Ishikawa (cell line): Measurements from ENCODE around the gene AP3D1.

Experiments used
- CEBPB ChIP-seq: IDR thresholded peaks from 2 replicates; pipeline ENCODE4 v1.6.1; 2012
- CREB1 ChIP-seq: IDR thresholded peaks from 2 replicates; pipeline ENCODE4 v1.6.1; 2012; ENCODE audit warnings: low read depth
- EGR1 ChIP-seq: IDR thresholded peaks from 2 replicates; pipeline ENCODE4 v1.6.1; 2012
- EP300 ChIP-seq: IDR thresholded peaks from 2 replicates; pipeline ENCODE4 v1.6.1; 2012; ENCODE audit warnings: borderline replicate concordance
- FOXM1 ChIP-seq: IDR thresholded peaks from 2 replicates; pipeline ENCODE4 v1.6.1; 2012; ENCODE audit warnings: low read depth, borderline replicate concordance
- NFIC ChIP-seq: IDR thresholded peaks from 2 replicates; pipeline ENCODE4 v1.6.1; 2012
- RAD21 ChIP-seq: IDR thresholded peaks from 2 replicates; pipeline ENCODE4 v1.6.1; 2012; ENCODE audit warnings: low read depth
- TAF1 ChIP-seq: IDR thresholded peaks from 2 replicates; pipeline ENCODE4 v1.6.1; 2012; ENCODE audit warnings: low read depth, mild to moderate bottlenecking
- TCF12 ChIP-seq: IDR thresholded peaks from 2 replicates; pipeline ENCODE4 v1.6.1; 2012; ENCODE audit warnings: low read depth
- TEAD4 ChIP-seq: IDR thresholded peaks from 2 replicates; pipeline ENCODE4 v1.6.1; 2012
- USF1 ChIP-seq: IDR thresholded peaks from 2 replicates; pipeline ENCODE4 v1.6.1; 2012
- YY1 ChIP-seq: IDR thresholded peaks from 2 replicates; pipeline ENCODE4 v1.6.1; 2012; ENCODE audit warnings: low read depth
- ZBTB7A ChIP-seq: IDR thresholded peaks from 2 replicates; pipeline ENCODE4 v1.6.1; 2012; ENCODE audit warnings: low read depth
- TF ChIP-seq, protein P1 (sequence below): IDR thresholded peaks from 2 replicates; pipeline ENCODE4 v1.6.1; 2012; ENCODE audit warnings: low read depth, mild to moderate bottlenecking
- TF ChIP-seq, protein P2 (sequence below): IDR thresholded peaks from 2 replicates; pipeline ENCODE4 v1.6.1; 2012

Gene AP3D1

DNA sequence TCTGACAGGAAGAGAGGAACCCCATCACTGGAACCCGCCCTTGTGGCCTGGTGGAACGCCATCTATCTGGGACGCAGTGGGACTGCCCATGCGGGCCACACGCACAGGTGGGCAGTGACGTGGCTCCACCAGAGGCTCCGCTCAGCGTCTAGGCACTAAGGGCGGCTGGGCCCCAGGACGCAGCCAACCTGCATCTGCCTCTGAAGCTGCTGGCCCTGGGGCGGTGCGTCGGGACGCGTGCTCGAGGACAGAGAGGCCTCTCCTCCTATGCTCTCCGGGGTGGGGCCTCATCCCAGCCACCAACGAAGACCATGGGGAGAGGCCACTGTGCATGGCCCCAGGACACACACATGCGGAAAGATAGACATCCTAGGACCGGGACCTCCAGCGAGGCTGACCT is 36.5 kb downstream of the AP3D1 start:
- no peak for TF ChIP-seq TCF12
- no peak for TF ChIP-seq NFIC
- TF ChIP-seq EP300 = no peak
- TF ChIP-seq CREB1 = no peak
- no peak for TF ChIP-seq RAD21
- TF ChIP-seq, protein P1, sequence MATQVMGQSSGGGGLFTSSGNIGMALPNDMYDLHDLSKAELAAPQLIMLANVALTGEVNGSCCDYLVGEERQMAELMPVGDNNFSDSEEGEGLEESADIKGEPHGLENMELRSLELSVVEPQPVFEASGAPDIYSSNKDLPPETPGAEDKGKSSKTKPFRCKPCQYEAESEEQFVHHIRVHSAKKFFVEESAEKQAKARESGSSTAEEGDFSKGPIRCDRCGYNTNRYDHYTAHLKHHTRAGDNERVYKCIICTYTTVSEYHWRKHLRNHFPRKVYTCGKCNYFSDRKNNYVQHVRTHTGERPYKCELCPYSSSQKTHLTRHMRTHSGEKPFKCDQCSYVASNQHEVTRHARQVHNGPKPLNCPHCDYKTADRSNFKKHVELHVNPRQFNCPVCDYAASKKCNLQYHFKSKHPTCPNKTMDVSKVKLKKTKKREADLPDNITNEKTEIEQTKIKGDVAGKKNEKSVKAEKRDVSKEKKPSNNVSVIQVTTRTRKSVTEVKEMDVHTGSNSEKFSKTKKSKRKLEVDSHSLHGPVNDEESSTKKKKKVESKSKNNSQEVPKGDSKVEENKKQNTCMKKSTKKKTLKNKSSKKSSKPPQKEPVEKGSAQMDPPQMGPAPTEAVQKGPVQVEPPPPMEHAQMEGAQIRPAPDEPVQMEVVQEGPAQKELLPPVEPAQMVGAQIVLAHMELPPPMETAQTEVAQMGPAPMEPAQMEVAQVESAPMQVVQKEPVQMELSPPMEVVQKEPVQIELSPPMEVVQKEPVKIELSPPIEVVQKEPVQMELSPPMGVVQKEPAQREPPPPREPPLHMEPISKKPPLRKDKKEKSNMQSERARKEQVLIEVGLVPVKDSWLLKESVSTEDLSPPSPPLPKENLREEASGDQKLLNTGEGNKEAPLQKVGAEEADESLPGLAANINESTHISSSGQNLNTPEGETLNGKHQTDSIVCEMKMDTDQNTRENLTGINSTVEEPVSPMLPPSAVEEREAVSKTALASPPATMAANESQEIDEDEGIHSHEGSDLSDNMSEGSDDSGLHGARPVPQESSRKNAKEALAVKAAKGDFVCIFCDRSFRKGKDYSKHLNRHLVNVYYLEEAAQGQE = no peak
- TF ChIP-seq FOXM1 = no peak
- TF ChIP-seq TAF1 = no peak
- no peak for TF ChIP-seq TEAD4

DNA sequence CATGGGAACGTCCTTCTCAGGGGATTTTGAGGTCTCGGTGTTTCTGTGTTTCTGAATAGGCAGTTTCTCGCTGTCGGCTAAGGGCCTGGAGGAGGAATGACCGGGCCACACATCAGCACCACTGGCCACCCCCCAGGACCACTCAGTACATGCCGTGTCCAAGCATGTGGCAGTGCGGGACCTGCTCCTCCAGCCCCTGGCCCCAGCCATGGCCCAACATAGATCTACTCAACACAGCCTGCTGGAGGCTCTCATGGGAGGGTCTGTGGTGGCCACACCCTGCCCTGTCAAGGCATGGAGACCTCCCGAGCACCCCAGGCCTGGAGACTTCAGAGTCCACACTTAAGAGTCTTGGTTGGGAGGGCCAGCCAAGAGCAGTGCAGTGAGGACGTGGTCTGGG is 37.1 kb downstream of the AP3D1 start:
- TF ChIP-seq EP300 = no peak
- TF ChIP-seq, protein P2, sequence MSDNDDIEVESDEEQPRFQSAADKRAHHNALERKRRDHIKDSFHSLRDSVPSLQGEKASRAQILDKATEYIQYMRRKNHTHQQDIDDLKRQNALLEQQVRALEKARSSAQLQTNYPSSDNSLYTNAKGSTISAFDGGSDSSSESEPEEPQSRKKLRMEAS = no peak
- no peak for TF ChIP-seq NFIC
- no peak for TF ChIP-seq CEBPB
- TF ChIP-seq CREB1 = no peak
- TF ChIP-seq, protein P1 = no peak
- TF ChIP-seq RAD21 = no peak
- TF ChIP-seq TAF1 = no peak
- TF ChIP-seq FOXM1 = no peak
- no peak for TF ChIP-seq EGR1
- TF ChIP-seq YY1 = no peak
- TF ChIP-seq TEAD4 = no peak
- no peak for TF ChIP-seq USF1
- no peak for TF ChIP-seq ZBTB7A
- no peak for TF ChIP-seq TCF12

DNA sequence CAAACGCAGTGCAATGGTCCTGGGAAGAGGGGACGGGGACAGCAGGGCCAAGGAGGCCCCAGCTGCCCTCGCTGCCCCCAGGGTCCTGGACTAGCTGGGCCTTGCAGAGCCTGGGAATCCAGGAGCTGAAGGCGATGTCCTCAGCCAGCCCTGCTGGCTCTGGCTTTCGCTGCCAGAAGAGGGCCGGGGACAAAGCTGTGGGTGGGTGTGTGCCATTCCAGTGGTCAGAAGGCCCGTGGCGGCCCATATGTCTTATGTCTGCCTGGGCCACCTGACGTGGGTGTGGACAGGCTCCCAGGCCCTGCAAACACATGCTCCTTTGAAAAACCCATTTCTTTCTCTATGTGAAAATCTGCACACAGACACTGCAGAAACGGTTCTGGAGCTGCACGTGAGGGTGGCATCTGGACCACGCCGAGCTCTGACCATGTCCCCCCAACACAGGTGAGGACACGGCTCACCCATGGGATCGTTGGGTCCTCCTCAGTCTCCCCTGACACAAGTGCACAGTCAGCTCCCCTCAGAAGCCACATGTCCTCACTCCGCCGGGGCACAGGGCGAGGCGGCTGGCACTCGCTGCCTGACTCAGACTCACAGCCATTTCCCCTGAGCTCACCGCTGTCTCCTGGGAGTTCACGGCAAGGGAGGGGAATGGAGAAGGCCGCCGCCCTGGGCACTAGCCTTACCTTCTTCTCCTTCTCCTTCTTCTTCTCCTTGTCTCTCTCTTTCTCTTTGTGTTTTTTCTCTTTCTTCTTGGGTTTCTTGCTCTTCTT is 37.7 kb downstream of the AP3D1 start:
- TF ChIP-seq, protein P2 = no peak
- TF ChIP-seq CREB1 = no peak
- TF ChIP-seq EP300 = no peak
- no peak for TF ChIP-seq CEBPB
- TF ChIP-seq YY1 = no peak
- no peak for TF ChIP-seq TCF12
- TF ChIP-seq FOXM1 = no peak
- no peak for TF ChIP-seq USF1
- no peak for TF ChIP-seq TEAD4
- no peak for TF ChIP-seq TAF1
- no peak for TF ChIP-seq ZBTB7A

DNA sequence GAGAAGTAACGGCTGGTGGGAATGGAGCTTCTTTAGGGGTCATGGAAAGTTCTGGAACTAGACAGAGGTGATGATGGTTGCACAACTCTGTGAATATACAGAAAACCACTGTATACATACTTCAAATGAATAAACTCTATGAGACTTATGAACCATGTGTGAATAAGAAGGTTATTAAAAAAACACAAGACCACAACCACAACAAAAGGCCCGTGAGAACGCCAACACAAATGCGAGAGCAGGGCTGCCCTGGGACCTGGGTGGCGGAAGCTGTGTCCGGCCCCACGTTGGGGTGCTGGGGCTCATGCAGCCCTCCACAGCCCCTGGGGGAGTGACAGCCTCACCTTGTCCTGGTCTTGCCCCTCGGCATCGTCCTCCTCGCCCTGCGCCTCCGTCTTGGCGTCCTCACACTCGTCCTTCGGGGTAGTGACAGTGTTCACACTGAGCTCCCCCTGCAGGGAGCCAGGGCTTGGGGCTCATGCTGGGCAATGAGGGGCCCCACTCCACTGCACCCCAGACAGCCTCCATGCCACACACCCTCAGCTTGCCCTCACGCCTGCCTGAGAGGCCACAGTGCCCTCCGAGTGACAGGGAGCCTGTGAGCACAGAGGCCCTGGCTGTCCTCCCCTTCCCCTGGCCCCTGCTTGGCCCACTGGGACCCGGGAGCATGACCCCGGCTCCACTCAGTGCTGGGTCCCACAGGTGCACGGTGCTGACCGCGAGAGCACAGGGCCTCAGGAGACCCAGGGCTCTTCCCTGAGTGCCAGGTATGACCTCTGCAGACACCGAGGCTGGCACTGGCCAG is 38.6 kb downstream of the AP3D1 start:
- TF ChIP-seq FOXM1 = no peak
- TF ChIP-seq CREB1 = no peak
- TF ChIP-seq, protein P2 = no peak
- no peak for TF ChIP-seq TAF1
- no peak for TF ChIP-seq NFIC
- TF ChIP-seq CEBPB = no peak
- no peak for TF ChIP-seq ZBTB7A
- TF ChIP-seq RAD21 = no peak
- no peak for TF ChIP-seq YY1

GRCh38 chr19:2111886-2112285 is 39.5 kb downstream of the AP3D1 start:
- TF ChIP-seq YY1 (no peak), EP300 (no peak), CREB1 (no peak), FOXM1 (no peak), ZBTB7A (no peak), TEAD4 (no peak), EGR1 (no peak)
